Right lobe of liver (tissue), 6 donors: ENCODE data around the gene ADGRB3. TPM values are rescaled to one million over a fixed set of nuclear protein-coding genes. Genes with fewer than 3 reads are reported as not detected.

ENCODE experiments used
- ATAC-seq, 4 donors: fragments of 200-7000 bp; cut with Tn5 transposase; one replicate each; pipeline ENCODE4 v1.9.1; 2020; ENCODE audit warnings: mild to moderate bottlenecking in 4 of 4, moderate library complexity in 4 of 4
- DNase-seq, 3 donors: peaks; one replicate each; pipeline ENCODE4 v3.0.0-alpha.2; 2020
- H3K27ac ChIP-seq, 3 donors: fragments of 200-600 bp; one replicate each; pipeline ENCODE4 v1.8.0; 2022
- H3K27me3 ChIP-seq, 2 donors: fragments of 200-600 bp; one replicate each; pipeline ENCODE4 v1.8.0; 2022
- H3K36me3 ChIP-seq, 4 donors: fragments of 200-600 bp; sonication (generic) in 1 of 4; one replicate each; pipeline versions ENCODE4 v1.5.1 to v1.8.0; 2017 to 2022; ENCODE audit warnings: control low read depth in 1 of 4
- H3K4me1 ChIP-seq, 4 donors: fragments of 200-600 bp; sonication (generic) in 1 of 4; one replicate each; pipeline versions ENCODE4 v1.5.1 to v1.8.0; 2017 to 2022; ENCODE audit warnings: control low read depth in 1 of 4
- H3K4me3 ChIP-seq, 3 donors: fragments of 200-600 bp; one replicate each; pipeline ENCODE4 v1.8.0; 2022
- H3K9me3 ChIP-seq, 4 donors: fragments of 200-600 bp; sonication (generic) in 1 of 4; one replicate each; pipeline versions ENCODE4 v1.5.1 to v1.8.0; 2017 to 2022; ENCODE audit warnings: control low read depth in 1 of 4
- CTCF ChIP-seq, 4 donors: fragments of 200-600 bp in 3 of 4; fragments of 450-650 bp in 1 of 4; IDR thresholded peaks; one replicate each; pipeline versions ENCODE4 v1.5.1 to v1.8.0; 2016 to 2022; ENCODE audit warnings: antibody characterized with exemption in 4 of 4, mild to moderate bottlenecking in 2 of 4
- POLR2A ChIP-seq: fragments of 450-650 bp; IDR thresholded peaks from one replicate; pipeline ENCODE4 v1.6.1; 2017; ENCODE audit warnings: antibody characterized with exemption, mild to moderate bottlenecking
- WGBS: methylation state at CpG from one replicate; pipeline ENCODE4 v1.1.6; 2018; ENCODE audit warnings: low coverage, low lambda C conversion rate; ENCODE audit not compliant: insufficient coverage; ENCODE audit errors: missing lambda C conversion rate; 5-methylcytosine and 5-hydroxymethylcytosine counted together
- intact Hi-C, 2 donors: fragments of 100-400 bp; cut with DNase I; formaldehyde crosslinking; loops; one replicate each; pipeline versions ENCODE4 v1.11.2 to v1.14.1; 2022
- total RNA-seq, 6 experiments: library from RNA; depleted of rRNA in 2 of 6; stranded (reverse); fragments of >200 nt in 2 of 6; fragmentation: NEBNext Ultra II Directional in 3 of 6; extraction: Animal tissue kit (Norgen Biotek cat#: 25700) in 3 of 6; gene quantifications; one replicate each; pipeline versions ENCODE4 v1.1.0 to v1.2.4, GENCODE V29; 2016 to 2023
- donor health status: DM: no; HTN: yes; CAD: no.
- donor health status: DM: no; HTN: no; CAD: no.
- donor health status: DM: no; HTN: no; CAD: no.
- donor health status: DM: no; HTN: yes; CAD: no.
- donor health status: DM: no; HTN: yes; CAD: no.

Gene ADGRB3
- total RNA-seq, 6 experiments from 2014 or later, result 0.18 to 0.42 (median 0.24) TPM

GRCh38 chr6:68693271-68693670 lies 58.2 kb downstream of the ADGRB3 start:
- intact Hi-C loops, result no loop called here
- no peak for TF ChIP-seq CTCF (IDR thresholded peaks at IDR 0.05)
- TF ChIP-seq POLR2A, result no peak
- H3K27ac ChIP-seq, result no peak overlapping the region
- no peak overlapping the region for H3K4me3 ChIP-seq
- no peaks in the 10 kb centered on the region for H3K27me3 ChIP-seq
- DNase-seq (no peak), ATAC-seq (no peak)
- H3K9me3 ChIP-seq, result no peaks in the 10 kb centered on the region
- H3K36me3 ChIP-seq, result no peaks in the 10 kb centered on the region
- 40% methylated on average over 1 of the region's 1 CpG for WGBS
- no peaks in the 10 kb centered on the region for H3K4me1 ChIP-seq

GRCh38 chr6:68695403-68695802 lies 60.3 kb downstream of the ADGRB3 start:
- H3K4me3 ChIP-seq, result no peak overlapping the region
- no peak overlapping the region for H3K27ac ChIP-seq
- no peak for TF ChIP-seq CTCF (IDR thresholded peaks at IDR 0.05)
- DNase-seq (no peak), ATAC-seq (no peak)
- no peaks in the 10 kb centered on the region for H3K27me3 ChIP-seq
- intact Hi-C loops, result no loop called here
- H3K36me3 ChIP-seq, result no peaks in the 10 kb centered on the region
- 52% methylated on average over 3 of the region's 4 CpGs for WGBS
- no peaks in the 10 kb centered on the region for H3K9me3 ChIP-seq
- no peaks in the 10 kb centered on the region for H3K4me1 ChIP-seq

GRCh38 chr6:68695838-68696237 lies 60.8 kb downstream of the ADGRB3 start:
- Histone ChIP-seq H3K27me3 (no peaks in the 10 kb centered on the region), H3K27ac (no peak overlapping the region), H3K4me3 (no peak overlapping the region), H3K9me3 (no peaks in the 10 kb centered on the region), H3K36me3 (no peaks in the 10 kb centered on the region), H3K4me1 (no peaks in the 10 kb centered on the region)
- no peak for DNase-seq
- TF ChIP-seq CTCF (IDR thresholded peaks at IDR 0.05), result no peak
- WGBS, result 57% methylated on average over 6 of the region's 6 CpGs
- intact Hi-C loops, result no loop called here
- no peak for ATAC-seq

GRCh38 chr6:68697394-68697793 lies 62.3 kb downstream of the ADGRB3 start:
- Histone ChIP-seq H3K36me3 (no peaks in the 10 kb centered on the region), H3K9me3 (no peaks in the 10 kb centered on the region), H3K4me1 (no peaks in the 10 kb centered on the region), H3K27me3 (no peaks in the 10 kb centered on the region), H3K27ac (no peak overlapping the region), H3K4me3 (no peak overlapping the region)
- ATAC-seq, result no peak
- 55% methylated on average over 1 of the region's 1 CpG for WGBS
- TF ChIP-seq POLR2A, result no peak
- no peak for TF ChIP-seq CTCF (IDR thresholded peaks at IDR 0.05)
- no peak for DNase-seq
- intact Hi-C loops, result no loop called here

GRCh38 chr6:68701159-68701558 lies 66.1 kb downstream of the ADGRB3 start:
- no peak for ATAC-seq
- TF ChIP-seq CTCF (IDR thresholded peaks at IDR 0.05), result no peak

More at GRCh38 chr6:68701159-68701558, 66.1 kb downstream of the ADGRB3 start:
- Histone ChIP-seq H3K27me3 (no peaks in the 10 kb centered on the region), H3K9me3 (no peaks in the 10 kb centered on the region), H3K4me3 (no peak overlapping the region), H3K36me3 (no peaks in the 10 kb centered on the region), H3K27ac (no peak overlapping the region), H3K4me1 (no peaks in the 10 kb centered on the region)
- WGBS, result 68% methylated on average over 4 of the region's 4 CpGs
- no peak for DNase-seq
- intact Hi-C loops, result no loop called here
